Femur (tissue), 1 donor: ENCODE results near the gene LRPAP1.
"Not testable (repeated sequence)": the region's sequence is repeated elsewhere in the genome, so short reads cannot be mapped to it uniquely, and the experiment has no call there.

Experiments used
- DNase-seq: peaks from one replicate; pipeline ENCODE4 v3.0.0-alpha.2; 2017

Gene LRPAP1

DNA sequence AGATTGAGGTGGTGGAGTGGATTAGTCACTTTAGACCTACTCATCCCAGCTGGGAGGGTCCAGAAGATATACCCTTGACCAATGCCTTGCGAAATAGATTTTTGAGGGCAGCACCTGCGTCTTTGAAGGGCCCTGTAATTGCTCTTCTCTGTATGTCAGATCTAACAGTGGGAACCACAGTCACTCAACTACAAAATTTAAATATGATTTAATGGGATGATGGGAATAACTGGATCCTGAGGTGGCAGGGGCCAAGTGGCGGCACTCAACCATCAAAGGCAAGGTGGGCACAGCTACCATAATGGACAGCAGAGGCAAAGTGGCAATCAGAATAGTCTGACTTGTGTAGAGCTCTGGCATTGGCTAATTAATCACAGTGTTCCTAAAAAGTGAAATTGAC lies 76.6 kb downstream of the LRPAP1 start:
- DNase-seq = not testable (repeated sequence)
